RWPE2 (cell line): ENCODE data around the gene DVL3.

ENCODE experiments used
- ATAC-seq: fragments of 200-7000 bp; cut with Tn5 transposase; 3 replicates; pipeline ENCODE4 v1.9.1; 2021; ENCODE audit warnings: low read depth
- DNase-seq: peaks from one replicate; pipeline ENCODE4 v3.0.0-alpha.2; 2020; ENCODE audit warnings: low spot score
- H3K27ac ChIP-seq: fragments of 450-650 bp; 2 replicates; pipeline ENCODE4 v1.5.1; 2017; ENCODE audit warnings: mild to moderate bottlenecking; ENCODE audit not compliant: poor library complexity, severe bottlenecking
- H3K27me3 ChIP-seq: fragments of 250-450 bp; sonication (Bioruptor Pico); 2 replicates; pipeline ENCODE4 v1.5.1; 2021; ENCODE audit warnings: mild to moderate bottlenecking, moderate library complexity; ENCODE audit not compliant: insufficient read depth, poor library complexity, severe bottlenecking
- H3K36me3 ChIP-seq: fragments of 250-450 bp; sonication (Bioruptor Pico); 2 replicates; pipeline ENCODE4 v1.5.1; 2020; ENCODE audit warnings: low read depth, mild to moderate bottlenecking, moderate library complexity
- H3K4me1 ChIP-seq: fragments of 250-450 bp; sonication (Bioruptor Pico); 2 replicates; pipeline ENCODE4 v1.5.1; 2021; ENCODE audit warnings: mild to moderate bottlenecking, moderate library complexity; ENCODE audit not compliant: insufficient read depth, poor library complexity, severe bottlenecking
- H3K4me3 ChIP-seq: fragments of 250-450 bp; sonication (Bioruptor Pico); 2 replicates; pipeline ENCODE4 v1.5.1; 2021; ENCODE audit warnings: mild to moderate bottlenecking, moderate library complexity; ENCODE audit not compliant: severe bottlenecking
- H3K9me3 ChIP-seq: fragments of 250-450 bp; sonication (Bioruptor Pico); 2 replicates; pipeline ENCODE4 v1.5.1; 2021; ENCODE audit warnings: mild to moderate bottlenecking, moderate library complexity; ENCODE audit not compliant: severe bottlenecking
- CTCF ChIP-seq: fragments of 450-650 bp; IDR thresholded peaks from one replicate; pipeline ENCODE4 v1.5.1; 2017; ENCODE audit warnings: mild to moderate bottlenecking, moderate library complexity; ENCODE audit not compliant: poor library complexity, severe bottlenecking

DVL3 gene

GRCh38 chr3:184203526-184203925, 48.3 kb downstream of the DVL3 start:
- no peaks in the 10 kb centered on the region for H3K36me3 ChIP-seq
- no peaks in the 10 kb centered on the region for H3K27me3 ChIP-seq
- TF ChIP-seq CTCF: no peak
- H3K4me3 ChIP-seq: no peak overlapping the region
- ATAC-seq (no peak), DNase-seq (no peak)
- H3K4me1 ChIP-seq: no peaks in the 10 kb centered on the region
- H3K9me3 ChIP-seq: no peaks in the 10 kb centered on the region
- H3K27ac ChIP-seq: no peak overlapping the region

GRCh38 chr3:184209146-184209923, 54.2 kb downstream of the DVL3 start:
- Histone ChIP-seq H3K4me1 (no peaks in the 10 kb centered on the region), H3K9me3 (no peaks in the 10 kb centered on the region), H3K4me3 (no peak overlapping the region), H3K27me3 (no peaks in the 10 kb centered on the region), H3K36me3 (no peaks in the 10 kb centered on the region), H3K27ac (no peak overlapping the region)
- DNase-seq (no peak), ATAC-seq (no peak)
- no peak for TF ChIP-seq CTCF

GRCh38 chr3:184211297-184211696, 56.1 kb downstream of the DVL3 start:
- no peaks in the 10 kb centered on the region for H3K9me3 ChIP-seq
- H3K27ac ChIP-seq: no peak overlapping the region
- no peak overlapping the region for H3K4me3 ChIP-seq
- no peak for TF ChIP-seq CTCF
- ATAC-seq: no peak
- H3K4me1 ChIP-seq: no peaks in the 10 kb centered on the region
- no peaks in the 10 kb centered on the region for H3K27me3 ChIP-seq
- no peak for DNase-seq
- H3K36me3 ChIP-seq: no peaks in the 10 kb centered on the region

GRCh38 chr3:184211718-184212117, 56.5 kb downstream of the DVL3 start:
- Histone ChIP-seq H3K9me3 (no peaks in the 10 kb centered on the region), H3K36me3 (no peaks in the 10 kb centered on the region), H3K4me1 (no peaks in the 10 kb centered on the region), H3K4me3 (no peak overlapping the region), H3K27me3 (no peaks in the 10 kb centered on the region), H3K27ac (no peak overlapping the region)
- ATAC-seq: no peak
- no peak for TF ChIP-seq CTCF
- DNase-seq: no peak

- no peaks in the 10 kb centered on the region for H3K9me3 ChIP-seq
- ATAC-seq: no peak
- no peak for TF ChIP-seq CTCF
- no peak overlapping the region for H3K27ac ChIP-seq
- no peaks in the 10 kb centered on the region for H3K27me3 ChIP-seq
- no peak overlapping the region for H3K4me3 ChIP-seq
- no peak for DNase-seq
- no peaks in the 10 kb centered on the region for H3K4me1 ChIP-seq
- H3K36me3 ChIP-seq: no peaks in the 10 kb centered on the region
Measured at GRCh38 chr3:184218814-184219213, 63.6 kb downstream of the DVL3 start.
